Measurements from ENCODE around the gene OLFM2. TPM values are rescaled to one million over a fixed set of nuclear protein-coding genes. Genes with fewer than 3 reads are reported as not detected.
"Not testable (repeated sequence)": the region's sequence is repeated elsewhere in the genome, so short reads cannot be mapped to it uniquely, and the experiment has no call there.

Gene OLFM2
- total RNA-seq, 1 donor from 2014 or later = 31.8 TPM

GRCh38 chr19:9865732-9866501 is 70.4 kb downstream of the OLFM2 start:
- peak; percentile 12 for DNase-seq (ENCODE audit: low read depth)

- DNase-seq (ENCODE audit: low read depth) = no peak
Observed at GRCh38 chr19:9863759-9864158, 72.6 kb downstream of the OLFM2 start.

- no peak for DNase-seq (ENCODE audit: low read depth)
Observed at GRCh38 chr19:9862938-9863337, 73.4 kb downstream of the OLFM2 start.

- DNase-seq (ENCODE audit: low read depth) = no peak
Observed at GRCh38 chr19:9861503-9861902, 74.8 kb downstream of the OLFM2 start.

GRCh38 chr19:9860407-9860806 is 75.9 kb downstream of the OLFM2 start:
- no peak for DNase-seq (ENCODE audit: low read depth)

GRCh38 chr19:9858766-9859165 is 77.5 kb downstream of the OLFM2 start:
- DNase-seq (ENCODE audit: low read depth) = no peak

GRCh38 chr19:9857920-9858746 is 78.2 kb downstream of the OLFM2 start:
- DNase-seq (ENCODE audit: low read depth) = no peak

- DNase-seq (ENCODE audit: low read depth) = no peak
Observed at GRCh38 chr19:9857076-9857721, 79.1 kb downstream of the OLFM2 start.

- no peak for DNase-seq (ENCODE audit: low read depth)
Observed at GRCh38 chr19:9856609-9857008, 79.7 kb downstream of the OLFM2 start.

GRCh38 chr19:9854282-9854846 is 82.0 kb downstream of the OLFM2 start:
- no peak for DNase-seq (ENCODE audit: low read depth)

GRCh38 chr19:9850235-9850959 is 85.9 kb downstream of the OLFM2 start:
- DNase-seq (ENCODE audit: low read depth) = no peak

- no peak for DNase-seq (ENCODE audit: low read depth)
Observed at GRCh38 chr19:9849791-9850190, 86.5 kb downstream of the OLFM2 start.

GRCh38 chr19:9848762-9849161 is 87.6 kb downstream of the OLFM2 start:
- no peak for DNase-seq (ENCODE audit: low read depth)

GRCh38 chr19:9848060-9848459 is 88.3 kb downstream of the OLFM2 start:
- DNase-seq (ENCODE audit: low read depth) = no peak

GRCh38 chr19:9847087-9847671 is 89.1 kb downstream of the OLFM2 start:
- DNase-seq (ENCODE audit: low read depth) = peak; percentile 83

GRCh38 chr19:9843626-9844273 is 92.6 kb downstream of the OLFM2 start:
- DNase-seq (ENCODE audit: low read depth) = not testable (repeated sequence)

GRCh38 chr19:9842834-9843625 is 93.3 kb downstream of the OLFM2 start:
- DNase-seq (ENCODE audit: low read depth) = no peak

- DNase-seq (ENCODE audit: low read depth) = peak; percentile 23
Observed at GRCh38 chr19:9839415-9839814, 96.9 kb downstream of the OLFM2 start.

GRCh38 chr19:9838324-9838723 is 98.0 kb downstream of the OLFM2 start:
- DNase-seq (ENCODE audit: low read depth) = no peak
